ENCODE measurements around the gene PSMD10.

The PSMD10 gene

DNA sequence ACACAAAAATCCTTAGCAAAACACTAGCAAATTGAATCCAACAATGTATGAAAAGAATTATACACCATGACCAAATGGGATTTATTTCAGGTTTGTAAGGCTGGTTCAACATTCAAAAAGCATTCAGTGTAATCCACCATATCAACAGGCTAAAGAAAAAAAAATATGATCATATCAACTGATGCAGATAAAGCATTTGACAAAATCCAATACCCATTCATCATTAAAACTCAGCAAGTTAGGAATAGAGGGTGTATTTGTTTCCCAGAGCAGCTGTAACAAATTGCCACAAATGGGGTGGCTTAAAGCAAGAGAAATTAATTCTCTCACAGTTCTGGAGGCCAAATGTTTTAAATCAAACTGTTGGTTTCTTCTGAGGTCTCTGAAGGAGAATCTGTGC, 35.8 kb downstream of the PSMD10 start:
- TF ChIP-seq CTCF (IDR thresholded peaks at IDR 0.05; ENCODE audit: low read depth, low read length) = no peak
- DNase-seq (ENCODE audit: extremely low read depth, low read depth) = no peak

GRCh38 chrX:108053218-108053617, 38.1 kb downstream of the PSMD10 start:
- no peak for DNase-seq (ENCODE audit: extremely low read depth, low read depth)
- no peak for TF ChIP-seq CTCF (IDR thresholded peaks at IDR 0.05; ENCODE audit: low read depth, low read length)

DNA sequence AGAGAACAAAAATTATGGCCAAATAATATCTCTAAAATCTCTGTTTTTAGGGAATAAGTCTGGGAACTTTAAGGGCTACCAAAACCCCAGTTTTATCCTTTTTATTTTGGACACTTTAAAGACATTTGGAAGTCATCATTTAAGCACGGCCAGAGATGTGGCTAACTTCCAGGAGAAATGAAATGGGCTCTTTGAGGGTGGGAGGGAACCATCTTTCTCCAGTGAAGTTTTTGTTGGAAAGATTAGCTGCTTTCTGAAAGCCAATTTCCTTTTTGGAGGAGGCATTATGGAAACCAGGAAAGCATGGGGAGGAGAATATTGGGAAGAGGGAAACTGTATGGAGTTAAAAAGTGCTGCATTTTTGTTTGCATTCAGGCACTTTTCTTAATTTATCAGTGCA, 41.7 kb downstream of the PSMD10 start:
- no peak for TF ChIP-seq CTCF (IDR thresholded peaks at IDR 0.05; ENCODE audit: low read depth, low read length)
- DNase-seq (ENCODE audit: extremely low read depth, low read depth) = no peak

DNA sequence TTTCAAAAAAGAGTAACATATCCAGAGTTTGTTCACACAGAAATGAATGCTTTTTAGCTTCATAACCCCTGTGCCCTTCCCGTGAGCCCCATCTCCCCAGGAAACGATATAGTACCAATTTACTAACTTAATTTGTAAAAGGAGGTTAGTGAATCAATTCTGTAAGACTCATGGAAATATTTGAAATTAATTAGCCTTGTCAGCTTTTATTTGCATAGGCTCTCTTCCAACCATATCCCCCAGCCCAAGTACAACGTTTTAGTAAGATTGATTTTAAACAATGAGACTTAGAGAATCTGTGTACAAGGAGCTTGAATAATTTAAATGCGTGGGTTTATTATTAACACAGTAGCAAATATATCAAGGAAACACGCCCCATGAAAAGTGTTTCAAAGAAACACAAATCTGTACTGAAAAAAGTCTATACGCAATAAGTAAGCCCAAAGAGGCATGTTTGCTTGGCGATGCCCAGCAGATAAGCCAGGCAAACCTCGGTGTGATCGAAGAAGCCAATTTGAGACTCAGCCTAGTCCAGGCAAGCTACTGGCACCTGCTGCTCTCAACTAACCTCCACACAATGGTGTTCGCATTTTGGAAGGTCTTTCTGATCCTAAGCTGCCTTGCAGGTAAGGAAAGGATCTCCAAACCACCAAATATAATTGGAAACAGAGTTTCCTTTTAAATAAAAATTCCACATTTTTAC, 46.6 kb downstream of the PSMD10 start, which contains the start of gene VSIG1:
TSS of gene VSIG1 (plus strand) at position 512 of the 703 bp plus-strand sequence. CDS start at position 578, 66 bp downstream.
- no peak for TF ChIP-seq CTCF (IDR thresholded peaks at IDR 0.05; ENCODE audit: low read depth, low read length)
- DNase-seq (ENCODE audit: extremely low read depth, low read depth) = no peak

DNA sequence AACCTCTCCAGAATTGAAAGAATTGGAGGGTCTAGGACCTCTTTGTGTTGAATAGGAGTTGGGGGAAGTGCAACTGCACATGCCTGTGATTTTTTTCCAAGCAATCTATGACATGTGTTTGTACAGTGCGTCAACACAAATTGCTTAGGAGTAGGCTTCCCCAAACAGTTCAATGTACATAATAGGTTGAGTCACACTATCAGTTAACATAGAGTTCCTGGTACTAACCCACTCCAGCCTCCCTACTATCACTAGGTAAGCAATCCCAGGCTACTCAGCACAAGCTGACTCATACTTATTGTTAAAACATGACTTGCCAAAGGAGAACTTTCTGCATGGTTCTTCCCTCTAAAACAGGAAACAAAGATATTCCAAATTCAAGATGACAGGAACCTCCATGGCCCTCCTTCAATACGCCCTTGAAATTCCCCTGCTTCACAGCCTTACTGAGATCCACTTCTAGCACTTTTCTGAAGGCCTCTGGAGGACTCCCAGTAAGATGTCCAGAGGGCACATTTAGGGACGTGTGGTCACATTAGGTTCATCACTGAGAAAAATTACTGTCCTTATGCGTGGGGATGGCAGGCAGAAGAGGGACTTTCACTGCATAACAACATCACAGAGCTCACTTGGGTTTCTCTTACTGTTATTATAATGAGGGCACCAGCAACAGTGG, 54.9 kb downstream of the PSMD10 start:
- no peak for DNase-seq (ENCODE audit: extremely low read depth, low read depth)
- TF ChIP-seq CTCF (IDR thresholded peaks at IDR 0.05; ENCODE audit: low read depth, low read length) = no peak

DNA sequence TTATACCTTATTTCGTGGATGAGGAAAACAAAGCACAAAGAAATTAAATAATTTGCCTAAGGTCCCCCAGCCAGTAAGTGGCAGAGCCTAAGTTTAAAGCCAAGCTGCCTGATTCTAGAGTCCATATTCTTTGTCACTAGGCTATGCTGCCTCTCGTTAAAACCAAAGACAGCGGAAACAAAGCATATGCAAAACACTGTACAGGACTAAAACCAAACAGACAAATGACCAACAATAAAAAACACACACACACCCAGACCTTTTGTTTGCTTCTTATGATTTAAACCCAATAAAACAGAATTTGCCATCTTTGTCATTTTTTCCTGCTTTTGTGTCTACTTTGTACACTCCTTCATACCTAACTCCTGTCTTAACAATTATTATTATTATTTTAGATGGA, 56.6 kb downstream of the PSMD10 start:
- no peak for DNase-seq (ENCODE audit: extremely low read depth, low read depth)
- TF ChIP-seq CTCF (IDR thresholded peaks at IDR 0.05; ENCODE audit: low read depth, low read length) = no peak

Measured in AG09319 (cell line).